HEK293T (cell line): ENCODE data around the gene TMEM94.

Experiments used
- ARNT ChIP-seq: fragments of 450-650 bp; IDR thresholded peaks from 2 replicates; pipeline ENCODE4 v1.6.1; 2017; ENCODE audit warnings: mild to moderate bottlenecking
- BHLHE40 ChIP-seq: fragments of 450-650 bp; IDR thresholded peaks from 2 replicates; pipeline ENCODE4 v1.6.1; 2016; ENCODE audit warnings: mild to moderate bottlenecking, moderate library complexity, borderline replicate concordance
- CTBP1 ChIP-seq: fragments of 450-650 bp; IDR thresholded peaks from 2 replicates; pipeline ENCODE4 v1.6.1; 2016; ENCODE audit warnings: borderline replicate concordance
- FOXA1 ChIP-seq: fragments of 450-650 bp; IDR thresholded peaks from 2 replicates; pipeline ENCODE4 v1.6.1; 2016; ENCODE audit warnings: mild to moderate bottlenecking
- FOXK2 ChIP-seq: fragments of 450-650 bp; IDR thresholded peaks from 2 replicates; pipeline ENCODE4 v1.6.1; 2016; ENCODE audit warnings: mild to moderate bottlenecking
- FOXM1 ChIP-seq: fragments of 450-650 bp; IDR thresholded peaks from 2 replicates; pipeline ENCODE4 v1.6.1; 2017; ENCODE audit warnings: mild to moderate bottlenecking, borderline replicate concordance
- HDGF ChIP-seq: fragments of 450-650 bp; IDR thresholded peaks from 2 replicates; pipeline ENCODE4 v1.6.1; 2017; ENCODE audit warnings: antibody characterized with exemption, borderline replicate concordance
- L3MBTL2 ChIP-seq: fragments of 450-650 bp; conservative IDR thresholded peaks from 2 replicates; pipeline ENCODE4 v1.6.1; 2016; ENCODE audit warnings: mild to moderate bottlenecking
- SP1 ChIP-seq: fragments of 450-650 bp; IDR thresholded peaks from 2 replicates; pipeline ENCODE4 v1.6.1; 2017

DNA sequence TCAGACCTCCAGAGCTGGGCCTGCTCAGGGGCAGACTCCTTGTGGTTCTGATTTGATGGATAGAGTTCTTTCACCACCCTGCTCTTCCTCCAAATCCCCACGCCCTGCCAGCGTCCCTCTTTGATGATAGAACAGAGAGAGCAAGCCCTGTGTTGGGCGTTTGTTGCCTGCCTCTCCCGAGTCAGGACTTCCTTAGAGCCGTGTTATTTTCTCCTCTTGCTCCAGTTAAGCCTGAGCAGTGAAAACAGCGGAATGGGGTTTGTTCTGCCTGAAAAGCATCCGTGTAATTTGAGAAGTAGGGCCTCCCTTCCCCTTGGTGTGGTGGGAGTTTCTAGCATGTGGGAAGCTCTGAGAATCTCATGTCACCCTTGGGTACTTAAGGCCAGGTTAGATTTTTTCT, 22.1 kb downstream of the TMEM94 start:
- TF ChIP-seq ARNT (no peak), CTBP1 (no peak), SP1 (no peak), BHLHE40 (no peak), FOXA1 (no peak), FOXK2 (no peak), FOXM1 (no peak), L3MBTL2 (no peak), HDGF (no peak)
